ENCODE results near the gene NKX6-2.
"Not testable (repeated sequence)": the region's sequence is repeated elsewhere in the genome, so short reads cannot be mapped to it uniquely, and the experiment has no call there.

NKX6-2 gene

DNA sequence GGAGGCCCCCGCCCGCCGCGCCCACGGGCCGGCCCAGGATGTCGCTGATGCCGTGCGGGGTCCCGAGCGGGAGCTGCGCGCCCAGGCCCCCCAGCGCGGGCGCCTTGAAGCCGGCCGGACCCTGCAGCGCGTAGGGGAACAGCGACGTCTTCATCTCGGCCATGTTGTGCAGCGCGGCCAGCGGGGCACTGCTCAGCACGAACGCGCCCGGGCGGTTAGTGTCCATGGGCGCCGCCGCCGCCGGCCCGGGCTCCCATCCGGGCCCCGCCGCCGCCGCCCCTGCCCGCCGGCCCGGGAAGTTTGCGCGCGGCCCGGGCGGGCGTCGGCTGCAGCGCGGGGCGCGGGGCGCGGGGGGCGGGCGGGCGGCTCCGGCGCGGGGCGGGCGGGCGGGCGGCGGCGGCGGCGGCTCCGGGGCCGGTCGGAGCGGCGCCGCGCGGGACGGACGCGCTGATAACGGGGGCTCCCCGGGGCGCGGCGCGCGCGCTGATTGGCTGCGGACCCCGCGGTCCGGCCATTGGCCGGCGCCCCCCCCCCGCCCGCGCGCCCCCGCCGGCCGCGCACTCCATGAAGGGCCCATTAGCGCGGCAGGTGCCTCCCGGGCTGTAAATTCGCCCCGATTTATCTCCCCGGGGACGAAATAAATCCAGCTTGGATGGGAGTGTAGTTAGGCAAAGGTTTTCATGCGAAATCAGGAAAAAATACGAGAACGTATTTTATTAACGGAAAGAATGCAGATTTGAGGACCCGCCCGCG is at the start of gene NKX6-2:
Gene NKX6-2 (minus strand): TSS at position 425 of the 753 bp plus-strand sequence. CDS start 199 bp downstream, at position 226.
- DNase-seq: no peak

DNA sequence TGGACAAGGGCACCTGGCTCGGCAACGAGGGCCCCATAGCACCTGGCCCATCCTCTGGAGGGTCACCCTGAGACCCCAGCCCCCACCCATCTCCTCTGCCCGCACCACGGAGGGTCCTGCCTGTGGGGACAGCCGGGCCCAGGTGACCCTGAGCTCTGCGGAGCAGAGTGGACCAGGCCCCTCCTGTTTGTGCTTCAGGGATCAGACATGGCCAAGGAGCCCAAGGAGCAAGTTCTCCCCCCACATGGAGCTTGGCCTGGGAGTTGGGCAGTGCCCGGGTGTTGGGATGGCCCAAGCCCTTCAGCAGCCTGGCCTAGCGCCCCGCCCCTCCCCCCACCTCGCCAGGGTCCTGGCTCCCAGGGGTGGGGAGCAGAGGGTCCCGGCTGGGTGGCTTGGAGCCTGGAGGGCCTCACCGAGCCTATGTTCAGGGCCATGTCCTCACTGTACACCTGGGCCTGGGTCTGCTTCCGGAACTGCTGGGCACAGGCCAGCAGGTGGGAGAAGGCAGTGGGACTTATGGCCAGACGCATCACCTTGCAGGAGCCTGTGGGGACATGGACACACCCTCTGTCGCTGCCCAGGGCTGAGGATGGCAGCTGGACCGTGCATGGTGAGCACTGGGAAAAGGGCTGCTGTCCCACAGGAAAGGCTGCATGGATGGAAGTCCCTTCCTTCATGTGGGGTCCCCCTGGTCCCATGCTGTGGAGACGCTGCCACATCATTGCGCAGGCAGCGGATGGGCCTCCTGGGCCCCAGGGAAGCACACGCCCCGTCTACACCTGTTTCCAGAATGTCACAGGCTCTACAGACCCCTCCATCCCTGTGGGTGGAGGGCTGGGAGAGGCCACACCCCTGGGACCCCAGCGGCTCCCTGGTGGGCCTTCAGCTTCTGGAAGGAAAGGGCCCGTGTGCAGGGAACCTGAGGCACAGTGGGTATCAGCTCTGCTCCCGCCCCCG is 49.2 kb upstream of the NKX6-2 start:
- no peak for DNase-seq

DNA sequence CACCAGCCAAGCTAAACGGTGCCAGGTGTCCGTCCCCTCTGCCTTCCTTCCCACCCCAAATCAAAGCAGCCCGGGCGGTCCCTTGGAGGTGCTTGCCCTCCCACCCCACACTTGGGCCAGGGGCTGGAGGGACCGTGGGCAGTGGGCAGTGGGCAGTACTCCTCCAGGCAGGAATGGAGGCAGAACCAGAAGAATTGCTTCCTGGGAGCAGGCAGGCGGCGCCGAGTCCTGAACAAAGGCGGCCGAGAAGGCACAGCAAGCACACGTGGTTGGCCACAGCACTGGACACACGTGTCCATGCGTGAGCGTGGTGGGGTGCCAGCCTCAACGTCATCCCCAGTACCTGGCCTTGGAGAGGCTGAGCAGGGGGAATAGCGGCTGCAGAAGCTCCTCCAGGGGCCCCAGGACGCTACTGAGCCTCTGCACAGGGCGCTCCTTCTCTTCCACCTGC is 48.4 kb upstream of the NKX6-2 start:
- DNase-seq: no peak

DNA sequence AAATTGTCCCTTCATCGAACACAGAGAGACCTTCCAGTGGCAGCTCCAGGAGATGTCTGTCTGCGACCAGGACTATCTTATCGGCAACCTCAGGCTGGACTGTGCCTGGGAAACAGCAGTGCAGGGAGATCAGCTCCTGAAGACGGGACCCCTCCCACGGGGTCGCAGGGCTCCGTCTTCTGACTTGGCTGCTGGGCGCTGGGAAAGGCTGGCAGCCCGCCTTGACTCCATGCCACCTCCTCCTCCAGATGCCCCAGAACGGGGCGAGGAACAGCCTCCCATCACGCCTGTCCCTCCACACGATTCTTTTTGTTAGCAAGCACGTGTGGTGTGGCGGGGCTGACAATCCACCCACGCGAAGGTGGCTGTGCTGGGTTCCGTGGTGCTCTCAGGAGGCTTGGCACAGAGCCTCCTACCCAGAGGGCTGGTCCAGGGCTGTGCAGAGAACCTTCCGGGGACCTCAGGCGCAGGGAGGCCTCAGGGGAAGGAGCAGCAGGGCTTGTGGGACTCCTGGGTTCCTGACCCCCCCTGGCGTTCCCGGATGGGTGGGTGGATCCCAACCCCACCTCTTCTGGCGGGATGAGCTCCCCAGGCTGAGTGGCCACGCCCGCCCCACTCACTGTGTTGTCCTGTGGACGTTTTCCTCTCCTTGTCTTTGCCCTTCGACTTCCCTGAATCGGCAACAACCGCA is 47.6 kb upstream of the NKX6-2 start:
- DNase-seq: no peak

DNA sequence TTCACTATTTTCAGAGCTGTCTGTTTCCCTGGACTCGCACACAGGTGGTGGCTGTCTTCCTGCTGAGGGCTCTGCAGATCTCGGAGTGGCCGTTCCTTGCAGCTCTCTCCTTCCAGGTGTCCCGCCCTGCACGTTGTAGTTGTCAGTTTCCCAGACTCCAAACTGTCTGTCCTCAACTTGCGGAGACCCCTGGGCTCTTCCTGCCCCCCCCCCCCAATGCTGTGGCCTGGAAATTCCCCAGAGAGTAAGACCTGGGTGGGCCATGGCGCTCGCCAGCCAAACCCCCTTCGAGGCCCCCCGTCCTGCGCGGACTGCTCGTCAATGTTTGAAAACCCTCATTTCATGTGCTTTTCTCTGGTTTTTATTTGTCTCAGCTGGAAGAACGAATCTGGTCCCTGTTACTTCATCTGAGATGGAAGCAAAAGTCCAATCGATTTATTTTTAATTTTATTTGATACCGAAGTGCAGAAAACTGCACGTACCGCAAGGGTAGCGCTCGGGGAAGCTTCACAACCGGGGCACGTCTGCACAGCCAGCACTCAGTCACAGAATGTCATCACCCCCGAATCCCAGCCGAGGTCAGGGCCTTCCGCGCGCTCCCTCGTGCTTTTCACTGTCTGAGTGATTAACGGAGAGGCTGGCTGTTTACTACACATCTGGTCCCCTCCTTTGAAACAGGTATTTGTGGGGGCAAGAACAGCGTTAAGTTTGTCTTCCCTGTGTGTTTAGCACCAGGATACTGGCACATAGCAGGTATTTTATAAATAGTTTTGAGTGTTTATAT is 46.4 kb upstream of the NKX6-2 start:
- no peak for DNase-seq

DNA sequence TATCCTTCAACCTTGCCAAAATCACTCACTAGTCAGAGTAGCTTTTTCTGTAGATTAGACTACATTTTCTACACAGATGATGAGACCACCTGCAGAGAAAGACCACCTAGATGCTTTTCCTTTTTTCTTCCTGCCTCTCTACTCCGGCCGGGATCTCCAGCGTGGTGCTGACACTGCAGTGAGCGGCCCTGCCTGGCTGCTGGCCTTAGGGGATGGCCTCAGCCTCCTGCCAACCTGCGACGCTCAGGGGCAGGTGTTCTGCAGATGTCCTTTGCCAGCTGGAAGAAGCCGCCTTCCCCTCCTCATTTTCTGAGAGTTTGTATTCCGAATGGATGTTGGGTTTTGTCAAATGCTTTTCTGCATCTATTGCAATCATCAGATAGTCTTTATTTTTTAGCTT is 43.5 kb upstream of the NKX6-2 start:
- DNase-seq: no peak

DNA sequence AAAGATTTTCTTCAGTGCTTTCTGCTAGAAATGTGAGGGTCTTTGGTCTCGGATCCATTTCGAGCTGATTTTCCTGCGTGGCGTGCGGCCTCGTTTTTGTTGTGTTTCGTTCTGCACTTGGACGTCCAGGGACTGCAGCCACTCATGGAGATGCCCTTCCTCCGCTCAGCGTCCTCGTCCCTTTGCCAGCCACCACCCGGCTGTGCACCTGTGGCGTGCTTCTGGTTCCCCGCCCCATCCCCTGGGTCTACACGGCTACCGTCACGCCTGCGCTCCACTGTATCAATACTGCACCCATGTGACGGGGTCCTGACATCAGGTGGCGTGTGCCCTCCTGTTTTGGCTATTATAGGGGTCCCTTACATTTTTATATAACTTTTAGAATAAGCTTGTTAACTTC is 42.7 kb upstream of the NKX6-2 start:
- DNase-seq: no peak

DNA sequence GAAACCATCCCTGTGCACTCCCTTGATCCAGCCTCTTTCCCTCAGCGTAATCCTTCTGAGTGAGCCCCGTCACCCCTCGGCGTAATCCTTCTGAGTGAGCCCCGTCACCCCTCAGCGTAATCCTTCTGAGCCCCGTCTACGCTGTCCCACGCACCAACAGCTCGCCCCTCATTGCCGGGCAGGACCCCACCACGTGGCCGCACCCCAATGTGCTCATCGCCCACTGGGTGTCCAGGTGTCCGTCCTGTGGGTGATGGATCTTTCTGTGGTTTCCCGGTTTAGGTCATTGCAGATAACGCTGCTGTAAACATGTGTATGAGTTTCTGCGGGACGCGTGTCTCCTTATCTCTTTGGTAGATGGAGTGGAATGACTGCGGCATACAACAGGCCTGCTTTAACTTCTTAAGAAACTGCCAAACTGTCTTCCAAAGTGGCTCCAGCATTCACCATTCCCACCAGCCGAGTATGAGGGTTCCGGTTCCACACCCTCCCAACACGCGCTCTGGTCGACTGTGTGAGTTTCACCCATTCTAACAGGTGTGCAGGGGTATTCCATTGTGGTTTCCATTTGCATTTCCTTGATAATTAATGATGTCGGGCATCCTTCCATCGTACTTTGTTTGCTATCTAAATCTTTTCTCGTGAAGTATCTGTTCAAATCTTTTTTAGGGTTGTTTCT is 42.1 kb upstream of the NKX6-2 start:
- no peak for DNase-seq

DNA sequence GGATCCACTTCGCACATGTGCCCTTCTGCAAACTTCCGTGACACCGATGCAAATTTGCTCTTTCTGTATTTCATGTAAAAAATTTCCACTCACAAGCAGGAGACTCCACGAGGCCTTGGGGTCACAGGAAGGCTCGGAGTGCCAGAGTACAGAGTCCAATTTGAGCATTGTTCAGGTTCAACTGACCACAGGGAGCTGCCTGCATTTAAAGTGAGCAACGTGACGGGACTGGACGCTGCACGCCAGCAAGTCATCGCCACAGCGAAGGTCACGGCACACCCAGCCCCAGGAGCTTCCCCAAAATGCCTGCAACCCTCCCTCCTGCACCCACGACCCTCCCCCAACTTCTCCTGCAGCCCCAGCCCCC is 41.5 kb upstream of the NKX6-2 start:
- no peak for DNase-seq

DNA sequence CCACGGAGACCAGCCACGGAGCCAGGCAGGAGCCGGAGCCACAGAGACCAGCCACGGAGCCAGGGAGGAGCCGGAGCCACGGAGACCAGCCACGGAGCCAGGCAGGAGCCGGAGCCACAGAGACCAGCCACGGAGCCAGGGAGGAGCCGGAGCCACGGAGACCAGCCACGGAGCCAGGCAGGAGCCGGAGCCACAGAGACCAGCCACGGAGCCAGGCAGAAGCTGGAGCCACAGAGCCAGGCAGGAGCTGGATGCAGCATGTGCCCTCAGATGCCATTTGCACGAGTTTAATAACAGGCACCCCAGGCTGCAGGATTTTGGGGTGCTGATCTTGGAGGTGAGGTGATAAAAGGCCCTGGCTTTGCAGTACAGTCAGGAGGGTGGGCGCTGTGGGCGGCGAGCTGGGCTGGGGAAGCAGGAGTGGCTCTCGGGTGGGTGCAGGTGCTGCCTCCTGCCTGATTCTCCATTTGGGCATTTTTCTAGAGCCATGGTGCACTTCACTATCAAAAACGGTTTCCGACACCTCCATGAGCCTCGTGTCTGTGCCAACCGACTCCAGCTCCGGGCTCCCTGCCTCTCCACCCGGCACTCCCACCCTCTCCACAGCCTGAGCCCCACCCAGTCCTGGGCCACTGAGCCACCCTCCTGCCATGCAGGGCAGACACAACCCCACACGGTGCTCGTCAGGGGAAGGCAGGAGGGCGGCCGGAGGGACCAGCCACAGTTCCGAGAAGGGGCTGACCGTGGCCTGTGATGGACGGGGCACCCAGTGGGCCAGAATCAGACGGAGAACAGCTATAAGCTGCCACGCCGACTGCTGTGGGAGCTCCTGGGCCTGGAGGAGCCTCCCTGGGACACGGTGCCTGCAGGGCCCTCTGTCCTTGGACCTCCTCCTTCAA is 40.8 kb upstream of the NKX6-2 start:
- no peak for DNase-seq

DNA sequence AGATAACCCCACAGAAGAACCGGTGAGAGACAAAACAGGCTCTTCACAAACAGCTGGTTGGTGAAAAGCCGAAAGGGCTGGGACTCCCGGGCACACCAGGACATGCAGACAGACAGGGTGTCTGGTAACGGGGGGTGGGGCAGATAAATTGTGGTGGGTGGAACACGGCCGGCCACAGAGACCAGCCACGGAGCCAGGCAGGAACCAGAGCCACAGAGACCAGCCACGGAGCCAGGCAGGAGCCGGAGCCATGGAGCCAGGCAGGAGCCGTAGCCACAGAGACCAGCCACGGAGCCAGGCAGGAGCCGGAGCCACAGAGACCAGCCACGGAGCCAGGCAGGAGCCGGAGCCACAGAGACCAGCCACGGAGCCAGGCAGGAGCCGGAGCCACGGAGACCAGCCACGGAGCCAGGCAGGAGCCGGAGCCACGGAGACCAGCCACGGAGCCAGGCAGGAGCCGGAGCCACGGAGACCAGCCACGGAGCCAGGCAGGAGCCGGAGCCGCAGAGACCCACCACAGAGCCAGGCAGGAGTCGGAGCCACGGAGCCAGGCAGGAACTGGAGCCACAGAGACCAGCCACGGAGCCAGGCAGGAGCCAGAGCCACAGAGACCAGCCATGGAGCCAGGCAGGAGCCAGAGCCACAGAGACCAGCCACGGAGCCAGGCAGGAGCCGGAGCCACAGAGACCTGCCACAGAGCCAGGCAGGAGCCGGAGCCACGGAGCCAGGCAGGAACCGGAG is 40.0 kb upstream of the NKX6-2 start:
- not testable (repeated sequence) for DNase-seq

DNA sequence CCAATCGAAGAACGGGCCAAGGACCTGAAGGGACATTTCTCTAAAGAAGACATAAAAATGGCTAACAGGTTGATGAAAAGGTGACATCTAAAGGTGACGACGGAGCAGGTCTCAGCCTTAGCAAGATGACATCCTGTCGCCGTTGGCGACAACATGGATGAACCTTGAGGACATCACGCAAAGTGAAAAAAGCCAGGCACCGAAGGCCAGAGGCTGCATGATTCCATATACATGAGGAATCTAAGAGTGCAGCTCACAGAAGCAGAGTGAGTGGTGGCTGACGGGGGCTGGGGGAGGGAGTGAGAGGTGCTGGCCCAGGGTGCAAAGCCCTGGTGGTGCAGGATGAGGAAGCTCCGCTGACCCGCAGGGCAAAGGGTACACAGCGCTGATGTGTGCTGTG is 34.1 kb upstream of the NKX6-2 start:
- no peak for DNase-seq

DNA sequence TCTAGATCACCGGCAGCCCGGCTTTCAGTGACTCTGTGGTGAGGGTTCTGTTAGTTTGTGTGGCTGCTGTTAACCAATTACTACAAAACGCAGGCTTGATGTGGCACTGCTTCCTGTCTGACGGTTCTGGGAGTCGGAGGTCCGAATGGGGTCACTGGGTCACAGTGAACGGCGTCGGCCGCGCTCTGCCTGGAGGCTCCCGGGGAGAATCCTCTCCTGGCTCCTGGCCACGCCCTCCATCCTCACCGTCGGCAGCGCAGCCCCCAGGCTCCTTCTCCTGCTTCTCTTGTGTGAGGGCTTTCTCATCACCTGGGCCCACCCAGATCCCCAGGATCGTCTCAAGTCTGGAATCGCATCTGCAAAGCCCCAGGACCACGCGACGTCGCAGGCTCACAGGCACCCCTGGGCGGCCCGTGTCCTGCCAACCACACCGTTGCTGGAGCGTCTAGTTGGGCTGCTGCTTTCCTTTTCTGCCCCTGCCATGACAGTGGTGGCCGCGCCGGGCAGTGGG is 31.8 kb upstream of the NKX6-2 start:
- no peak for DNase-seq

DNA sequence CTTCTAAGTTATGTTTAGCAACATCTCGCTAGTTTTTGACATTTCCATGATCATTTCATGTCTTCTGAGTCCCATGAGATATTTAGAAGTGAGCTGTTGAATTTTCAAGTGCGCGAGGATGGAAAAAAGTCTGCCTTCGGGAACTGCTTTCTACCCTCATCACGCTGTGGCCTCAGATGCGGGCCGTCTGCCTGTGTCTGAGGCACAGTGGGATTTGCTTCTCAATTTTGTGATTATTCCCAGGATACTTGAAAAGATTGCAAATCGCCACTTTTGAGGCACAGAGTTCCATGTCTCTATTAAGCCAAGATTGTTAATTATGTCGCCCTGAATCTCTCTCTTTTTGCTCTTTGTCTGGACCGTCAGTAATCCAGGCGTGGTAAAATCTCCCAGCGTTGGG is 30.8 kb upstream of the NKX6-2 start:
- DNase-seq: no peak

DNA sequence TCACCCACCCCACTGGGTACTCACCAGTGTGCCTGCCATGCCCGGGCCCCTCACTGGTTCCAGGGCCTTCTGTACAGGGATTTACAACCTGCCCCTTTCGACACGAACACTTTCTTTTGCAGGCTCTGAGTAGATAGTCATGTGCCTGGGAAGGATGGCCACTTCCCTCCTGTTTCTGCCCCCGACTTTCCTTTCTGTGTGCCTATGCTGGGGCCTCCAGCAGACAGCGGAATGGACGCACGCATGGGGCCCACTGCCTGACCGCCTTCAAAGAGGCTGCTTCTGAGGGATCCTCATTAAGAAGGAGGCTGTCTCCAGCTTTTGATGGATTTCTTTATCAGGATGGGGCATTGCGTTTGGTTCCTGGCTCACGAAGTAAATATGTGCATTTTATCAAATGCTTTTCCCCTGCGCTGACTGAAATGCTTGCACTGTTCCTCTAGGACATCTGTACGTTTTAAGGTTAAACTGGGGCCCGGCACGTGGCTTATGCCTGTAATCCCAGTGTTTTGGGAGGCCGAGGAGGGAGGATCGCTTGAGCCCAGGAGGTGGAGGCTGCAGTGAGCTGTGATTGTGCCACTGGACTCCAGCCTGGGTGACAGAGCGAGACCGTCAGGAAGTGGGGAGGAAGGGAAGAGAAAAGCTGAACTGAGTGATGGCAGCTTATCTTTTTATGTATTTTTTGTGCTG is 29.4 kb upstream of the NKX6-2 start:
- DNase-seq: no peak

DNA sequence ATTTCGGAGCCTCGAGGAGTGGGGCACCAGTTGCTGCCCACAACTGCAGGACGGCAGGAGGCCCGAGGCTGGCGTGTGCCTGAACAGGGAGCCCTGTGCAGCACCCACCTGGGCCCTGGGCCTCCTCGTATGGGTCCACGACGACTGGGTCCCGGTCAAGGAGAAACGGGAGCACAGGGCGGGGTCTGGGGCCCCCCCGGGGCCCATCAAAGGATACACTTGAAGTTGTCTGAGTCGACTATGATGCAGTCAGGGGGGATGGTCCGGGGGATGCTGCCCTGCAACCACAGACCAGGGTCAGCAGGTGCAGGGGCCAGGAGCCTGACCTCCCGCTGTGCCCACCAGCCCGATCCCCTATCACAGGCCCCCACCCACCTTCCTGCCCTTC is 28.5 kb upstream of the NKX6-2 start:
- DNase-seq: no peak

DNA sequence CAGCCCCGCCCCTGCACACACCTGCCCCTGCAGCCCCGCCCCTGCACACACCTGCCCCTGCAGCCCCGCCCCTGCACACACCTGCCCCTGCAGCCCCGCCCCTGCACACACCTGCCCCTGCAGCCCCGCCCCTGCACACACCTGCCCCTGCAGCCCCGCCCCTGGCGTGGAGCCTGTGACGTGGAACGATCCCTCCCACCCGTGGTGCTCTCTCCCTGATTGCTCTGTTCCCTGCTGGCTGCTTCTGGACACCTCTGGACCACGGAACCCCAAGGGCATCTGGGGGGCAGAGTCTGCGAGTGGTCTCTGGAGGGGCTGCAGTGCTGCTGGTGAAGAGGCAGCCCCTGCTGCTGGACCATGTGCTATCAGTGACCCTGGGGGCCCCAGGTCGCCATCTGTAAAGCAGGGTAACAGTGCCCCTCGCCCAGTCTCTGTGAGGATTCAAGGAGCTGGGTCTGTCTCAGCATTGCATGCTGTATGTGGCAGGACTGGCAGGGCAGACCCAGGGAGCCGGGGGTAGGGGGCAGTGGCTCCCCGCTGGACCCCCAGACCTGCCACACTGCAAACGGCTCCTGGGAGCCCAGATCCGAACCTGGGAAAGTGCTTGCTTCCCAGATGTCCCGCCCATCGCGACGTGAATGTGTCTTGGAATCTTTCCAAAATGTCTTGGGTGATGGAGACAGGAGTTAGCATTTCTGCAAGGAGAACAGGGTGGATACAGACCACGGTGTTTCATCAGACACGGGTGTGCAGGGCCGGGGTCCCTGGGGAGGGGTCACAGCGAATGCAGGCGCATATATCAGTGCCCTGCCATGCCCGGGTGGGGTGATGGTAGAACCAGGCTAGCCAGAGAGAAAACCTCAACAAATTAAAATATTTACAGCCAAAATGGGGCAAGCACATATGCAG is 27.9 kb upstream of the NKX6-2 start:
- DNase-seq: no peak

DNA sequence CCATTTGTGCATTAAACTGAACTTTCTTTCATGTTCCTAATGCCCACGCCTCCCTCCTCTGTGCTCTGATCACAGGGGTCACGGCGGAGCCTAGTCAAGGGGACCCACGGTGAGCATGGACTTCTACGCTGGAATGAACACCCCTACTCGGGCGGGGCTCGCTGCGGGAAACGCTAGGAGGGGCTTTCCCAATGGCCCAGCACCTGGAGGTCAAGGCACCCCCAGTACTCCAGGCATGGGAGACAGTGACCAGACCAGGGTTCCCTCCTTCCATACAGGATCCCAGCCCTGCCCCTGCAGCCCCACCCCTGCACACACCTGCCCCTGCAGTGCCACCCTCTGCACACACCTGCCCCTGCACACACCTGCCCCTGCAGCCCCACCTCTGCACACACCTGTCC is 27.1 kb upstream of the NKX6-2 start:
- DNase-seq: no peak

All from NCI-H1436 treated with DMSO at 0.1 percent for 48 hours (cell line).